GM18519 (cell line): ENCODE results near the gene EIF5A2.

Experiments
- ATAC-seq: cut with Tn5 transposase; IDR thresholded peaks from one replicate; pipeline ENCODE4 v1.9.1; 2021; ENCODE audit warnings: mild to moderate bottlenecking, moderate library complexity; ENCODE audit not compliant: unreplicated experiment, low FRiP score

The EIF5A2 gene

GRCh38 chr3:170862618-170863374, 45.6 kb downstream of the EIF5A2 start:
- ATAC-seq, result no peak

- no peak for ATAC-seq
These were observed 49.8 kb downstream of the EIF5A2 start for GRCh38 chr3:170858599-170858998.

- ATAC-seq, result no peak
These were observed 56.1 kb downstream of the EIF5A2 start for GRCh38 chr3:170852324-170852723.

- no peak for ATAC-seq
These were observed 60.0 kb downstream of the EIF5A2 start for GRCh38 chr3:170848292-170848917.

- no peak for ATAC-seq
These were observed 64.1 kb downstream of the EIF5A2 start for GRCh38 chr3:170844377-170844776.

GRCh38 chr3:170840291-170840859, 68.1 kb downstream of the EIF5A2 start:
- no peak for ATAC-seq

- ATAC-seq, result no peak
These were observed 68.8 kb downstream of the EIF5A2 start for GRCh38 chr3:170839518-170840100.
